Erythroblast (primary cell): Measurements from ENCODE around the gene FABP2.
"Not testable (repeated sequence)": the region's sequence is repeated elsewhere in the genome, so short reads cannot be mapped to it uniquely, and the experiment has no call there.

ENCODE experiments used
- GATA1 ChIP-seq: IDR thresholded peaks from 2 replicates; pipeline ENCODE4 v1.6.1; 2011; ENCODE audit warnings: low read depth, mild to moderate bottlenecking, control low read depth, low read length, moderate library complexity
- POLR2A ChIP-seq: IDR thresholded peaks from 2 replicates; pipeline ENCODE4 v1.6.1; 2011; ENCODE audit warnings: mild to moderate bottlenecking, low read length

GRCh38 chr4:119336332-119336979, 14.5 kb upstream of the FABP2 start:
- not testable (repeated sequence) for TF ChIP-seq POLR2A, GATA1
